Endometrium (tissue), 2 donors: Measurements from ENCODE around the gene ATAD1.
A peak's percentile ranks its signal among the peaks of the same experiment; 100 is the strongest.
"Not testable (repeated sequence)": the region's sequence is repeated elsewhere in the genome, so short reads cannot be mapped to it uniquely, and the experiment has no call there.

Experiments used
- FAIRE-seq: peaks from 2 replicates; lab custom pipeline; 2012; peaks lifted over from hg19 to GRCh38; lab: Jason Lieb, UNC
- donor health status: control.
- donor health status: control.

Gene ATAD1, protein sequence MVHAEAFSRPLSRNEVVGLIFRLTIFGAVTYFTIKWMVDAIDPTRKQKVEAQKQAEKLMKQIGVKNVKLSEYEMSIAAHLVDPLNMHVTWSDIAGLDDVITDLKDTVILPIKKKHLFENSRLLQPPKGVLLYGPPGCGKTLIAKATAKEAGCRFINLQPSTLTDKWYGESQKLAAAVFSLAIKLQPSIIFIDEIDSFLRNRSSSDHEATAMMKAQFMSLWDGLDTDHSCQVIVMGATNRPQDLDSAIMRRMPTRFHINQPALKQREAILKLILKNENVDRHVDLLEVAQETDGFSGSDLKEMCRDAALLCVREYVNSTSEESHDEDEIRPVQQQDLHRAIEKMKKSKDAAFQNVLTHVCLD

DNA sequence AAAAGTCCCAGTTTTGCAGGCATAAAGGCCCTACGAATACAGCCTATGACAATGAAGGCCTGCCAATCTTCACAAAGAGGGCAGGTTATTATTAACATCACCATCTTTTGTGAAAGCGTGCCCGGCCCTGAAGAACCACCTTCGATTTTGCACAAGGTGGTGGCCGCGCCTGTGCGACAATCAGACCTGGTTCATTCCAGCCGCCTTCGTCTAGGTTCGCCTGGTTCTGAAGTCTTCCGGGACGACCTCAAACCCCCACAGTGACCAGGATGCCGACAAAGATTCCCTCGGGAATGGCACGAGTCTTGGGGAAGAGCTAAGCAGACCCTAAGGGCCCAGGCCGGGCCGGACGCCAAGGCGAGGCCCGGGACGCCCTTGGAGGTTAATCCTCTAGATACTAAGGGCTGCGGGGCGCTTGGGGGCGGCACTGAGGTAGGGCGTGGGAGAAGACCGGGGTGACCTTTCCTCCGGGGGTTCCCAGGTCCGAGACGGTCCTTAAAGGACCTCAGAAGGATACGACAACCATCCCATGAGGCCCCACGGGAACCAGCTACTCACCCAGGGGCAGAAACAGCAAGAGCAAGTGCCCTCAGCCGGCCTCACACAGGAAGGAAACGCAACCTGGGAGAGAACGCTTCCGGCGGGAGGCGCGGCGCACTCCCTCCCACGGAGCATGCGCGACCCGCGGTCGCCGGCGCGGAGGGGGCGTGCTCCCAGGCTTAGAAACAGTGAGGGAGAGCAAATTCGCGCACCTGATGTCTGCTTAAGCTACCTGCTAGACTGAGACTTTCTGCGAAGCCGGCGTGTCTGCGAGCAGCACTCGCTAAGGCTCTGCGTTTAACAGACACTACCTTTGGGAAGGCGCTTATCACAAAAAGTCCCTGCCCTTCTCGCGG lies at the start of gene ATAD1:
Gene ATAD1 (minus strand): TSS at position 618 of the 896 bp plus-strand sequence. CDS start 3,627 bp downstream, outside the sequence.
- no peak for FAIRE-seq

DNA sequence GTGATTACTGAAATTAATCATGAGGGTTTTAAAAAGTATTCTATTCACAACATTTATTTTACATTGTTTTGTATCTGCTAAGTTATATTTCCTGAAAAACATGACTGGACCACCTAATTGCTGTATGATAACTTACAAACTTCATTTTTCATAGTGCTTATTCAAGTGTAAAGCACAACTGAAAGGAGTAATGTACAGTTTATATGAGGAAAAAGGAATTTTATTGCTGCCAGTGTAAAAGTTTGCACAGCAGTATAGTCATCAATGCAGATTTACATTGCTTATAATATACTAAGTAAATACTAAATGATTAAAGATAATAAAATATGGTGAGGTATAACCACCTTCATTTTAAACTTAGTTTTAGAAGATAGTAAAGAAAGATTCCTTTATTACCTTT lies 49.4 kb upstream of the ATAD1 start:
- no peak for FAIRE-seq

DNA sequence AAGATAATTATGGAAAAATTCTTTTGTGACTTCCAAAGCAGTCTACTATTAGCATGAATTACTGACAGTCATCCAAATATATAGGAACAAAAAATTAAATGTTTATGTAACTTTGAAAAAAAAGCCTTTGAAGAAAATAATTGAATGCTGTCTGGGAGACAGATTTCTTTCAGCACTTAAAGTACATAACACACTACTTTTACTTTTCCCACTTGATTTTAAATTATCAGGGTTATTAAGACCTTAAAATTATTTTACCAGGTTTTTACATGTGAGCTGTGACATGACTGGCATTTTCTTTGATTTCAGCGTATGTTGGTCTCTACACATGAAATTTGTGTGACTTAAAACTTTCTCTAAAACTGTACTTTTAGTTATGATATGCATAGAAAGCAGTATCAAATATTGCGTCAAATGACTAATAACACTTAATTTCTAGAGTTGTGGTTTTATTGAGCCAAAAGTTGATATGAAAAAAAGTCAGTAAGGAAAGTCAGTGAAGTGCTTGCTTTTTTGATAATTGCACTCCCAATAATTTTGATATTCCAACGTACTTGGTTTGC lies 48.5 kb upstream of the ATAD1 start:
- peak; percentile 37 for FAIRE-seq

DNA sequence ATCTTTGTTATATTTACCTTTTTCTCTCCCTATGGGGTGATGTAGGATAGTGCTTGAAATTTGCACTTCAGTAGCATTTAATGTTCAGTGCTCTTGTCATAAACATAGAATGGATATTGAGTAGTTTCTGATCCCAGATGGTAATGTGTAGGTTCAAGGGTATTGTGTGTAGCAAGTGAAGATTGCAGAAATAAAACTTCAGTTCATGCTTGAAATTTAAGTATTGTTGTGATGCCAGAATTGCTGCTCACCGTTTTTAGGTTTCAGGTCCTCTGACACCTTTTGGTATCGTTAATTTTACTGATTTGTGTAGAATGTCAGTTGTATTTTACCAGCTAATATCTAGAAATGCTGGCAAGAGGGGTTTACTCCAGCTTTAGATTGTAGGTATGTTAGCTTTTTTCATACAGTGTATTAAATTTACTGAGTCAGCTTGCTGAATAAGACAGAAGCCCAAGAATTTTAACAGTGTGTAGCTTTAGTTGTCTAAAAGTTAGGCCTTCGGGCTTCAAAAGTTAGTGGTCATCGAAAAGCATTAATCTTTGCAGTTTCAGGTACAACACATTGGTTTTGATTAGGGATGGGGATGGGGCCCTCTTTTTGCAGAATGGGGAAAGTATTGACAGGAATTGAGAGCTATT lies 47.3 kb upstream of the ATAD1 start:
- no peak for FAIRE-seq

DNA sequence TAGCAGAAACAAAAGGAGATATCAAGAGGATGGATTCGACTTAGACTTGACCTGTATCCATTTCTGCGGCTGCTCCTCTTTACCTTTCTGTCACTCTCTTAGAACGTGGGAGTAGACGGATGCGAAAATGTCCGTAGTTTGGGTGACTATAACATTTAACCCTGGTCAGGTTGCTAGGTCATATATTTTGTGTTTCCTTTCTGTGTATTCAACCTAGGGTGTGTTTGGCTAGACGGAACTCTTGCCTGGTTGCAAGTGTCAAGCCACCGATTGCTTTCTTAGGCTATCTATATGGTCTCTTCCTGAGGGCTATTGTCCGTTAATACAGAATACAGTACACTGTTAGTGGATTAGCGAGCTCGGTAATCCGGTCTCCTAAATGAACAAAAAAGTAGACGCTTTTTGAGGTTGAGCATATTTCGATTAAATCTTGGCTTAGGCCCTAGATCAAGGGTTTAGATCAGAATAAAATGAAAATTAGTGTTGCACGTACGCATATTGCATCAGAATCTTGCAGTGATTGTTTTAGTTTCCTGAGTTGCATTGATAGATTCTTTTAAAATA lies 46.6 kb upstream of the ATAD1 start:
- FAIRE-seq: no peak

DNA sequence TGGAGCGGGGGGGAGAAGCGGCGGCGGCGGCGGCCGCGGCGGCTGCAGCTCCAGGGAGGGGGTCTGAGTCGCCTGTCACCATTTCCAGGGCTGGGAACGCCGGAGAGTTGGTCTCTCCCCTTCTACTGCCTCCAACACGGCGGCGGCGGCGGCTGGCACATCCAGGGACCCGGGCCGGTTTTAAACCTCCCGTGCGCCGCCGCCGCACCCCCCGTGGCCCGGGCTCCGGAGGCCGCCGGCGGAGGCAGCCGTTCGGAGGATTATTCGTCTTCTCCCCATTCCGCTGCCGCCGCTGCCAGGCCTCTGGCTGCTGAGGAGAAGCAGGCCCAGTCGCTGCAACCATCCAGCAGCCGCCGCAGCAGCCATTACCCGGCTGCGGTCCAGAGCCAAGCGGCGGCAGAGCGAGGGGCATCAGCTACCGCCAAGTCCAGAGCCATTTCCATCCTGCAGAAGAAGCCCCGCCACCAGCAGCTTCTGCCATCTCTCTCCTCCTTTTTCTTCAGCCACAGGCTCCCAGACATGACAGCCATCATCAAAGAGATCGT lies 46.0 kb upstream of the ATAD1 start:
- FAIRE-seq: not testable (repeated sequence)

DNA sequence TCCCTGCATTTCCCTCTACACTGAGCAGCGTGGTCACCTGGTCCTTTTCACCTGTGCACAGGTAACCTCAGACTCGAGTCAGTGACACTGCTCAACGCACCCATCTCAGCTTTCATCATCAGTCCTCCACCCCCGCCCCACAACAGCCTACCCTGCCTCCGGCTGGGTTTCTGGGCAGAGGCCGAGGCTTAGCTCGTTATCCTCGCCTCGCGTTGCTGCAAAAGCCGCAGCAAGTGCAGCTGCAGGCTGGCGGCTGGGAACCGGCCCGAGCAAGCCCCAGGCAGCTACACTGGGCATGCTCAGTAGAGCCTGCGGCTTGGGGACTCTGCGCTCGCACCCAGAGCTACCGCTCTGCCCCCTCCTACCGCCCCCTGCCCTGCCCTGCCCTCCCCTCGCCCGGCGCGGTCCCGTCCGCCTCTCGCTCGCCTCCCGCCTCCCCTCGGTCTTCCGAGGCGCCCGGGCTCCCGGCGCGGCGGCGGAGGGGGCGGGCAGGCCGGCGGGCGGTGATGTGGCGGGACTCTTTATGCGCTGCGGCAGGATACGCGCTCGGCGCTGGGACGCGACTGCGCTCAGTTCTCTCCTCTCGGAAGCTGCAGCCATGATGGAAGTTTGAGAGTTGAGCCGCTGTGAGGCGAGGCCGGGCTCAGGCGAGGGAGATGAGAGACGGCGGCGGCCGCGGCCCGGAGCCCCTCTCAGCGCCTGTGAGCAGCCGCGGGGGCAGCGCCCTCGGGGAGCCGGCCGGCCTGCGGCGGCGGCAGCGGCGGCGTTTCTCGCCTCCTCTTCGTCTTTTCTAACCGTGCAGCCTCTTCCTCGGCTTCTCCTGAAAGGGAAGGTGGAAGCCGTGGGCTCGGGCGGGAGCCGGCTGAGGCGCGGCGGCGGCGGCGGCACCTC lies 45.3 kb upstream of the ATAD1 start, which contains the start of the genes KLLN and PTEN:
Gene KLLN (minus strand): TSS at position 481 of the 891 bp plus-strand sequence. CDS start 1,046 bp downstream, outside the sequence.
Gene PTEN (plus strand): TSS at position 573 of the 891 bp plus-strand sequence. CDS start 845 bp downstream, outside the sequence.
- FAIRE-seq: no peak

DNA sequence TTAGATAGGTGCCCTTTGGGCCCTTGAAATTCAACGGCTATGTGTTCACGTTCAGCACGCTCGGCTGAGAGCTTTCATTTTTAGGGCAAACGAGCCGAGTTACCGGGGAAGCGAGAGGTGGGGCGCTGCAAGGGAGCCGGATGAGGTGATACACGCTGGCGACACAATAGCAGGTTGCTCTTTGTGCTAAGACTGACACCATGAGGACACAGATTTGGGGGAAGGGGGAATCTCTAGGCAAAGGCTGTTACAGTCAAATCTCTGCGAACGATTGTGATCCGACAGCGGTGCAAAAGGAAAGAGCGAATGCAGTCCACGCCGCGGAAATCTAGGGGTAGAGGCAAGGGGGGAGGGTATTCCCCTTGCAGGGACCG lies 44.6 kb upstream of the ATAD1 start:
- no peak for FAIRE-seq

DNA sequence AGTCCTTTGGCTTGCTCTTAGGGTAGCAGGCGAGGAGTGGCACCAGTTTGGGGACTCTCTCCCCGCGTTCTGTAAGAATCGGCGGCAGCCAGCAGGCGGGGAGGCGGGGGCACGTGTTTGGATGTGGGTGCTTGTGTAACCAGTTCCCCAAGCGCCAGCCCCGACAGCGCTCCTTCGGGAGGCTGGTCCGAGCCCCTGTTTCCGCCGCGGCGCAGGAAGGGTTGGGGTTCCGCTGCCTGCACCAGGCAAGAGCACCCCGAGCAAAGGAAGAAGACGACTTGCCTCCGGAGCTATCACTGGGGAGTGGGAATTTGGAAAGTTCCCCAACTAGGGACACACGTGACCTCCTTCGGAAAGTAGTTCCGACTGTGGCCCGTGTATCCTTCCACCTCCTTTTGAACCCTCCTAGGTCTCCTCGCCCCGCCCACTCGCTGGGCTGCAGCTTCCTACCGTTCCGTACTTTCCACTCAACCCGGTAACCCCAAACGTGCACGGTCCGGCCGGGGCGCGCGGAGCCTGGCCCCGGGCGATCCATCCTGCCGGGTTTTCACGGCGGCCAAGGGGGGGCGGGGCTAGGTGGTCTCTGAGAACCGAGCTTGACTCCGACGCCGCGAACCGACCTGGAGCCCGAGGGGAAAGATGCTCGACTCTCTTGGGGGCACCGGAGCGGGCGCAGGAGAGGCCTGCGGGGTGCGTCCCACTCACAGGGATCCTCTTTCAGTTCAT lies 44.1 kb upstream of the ATAD1 start:
- FAIRE-seq: peak; percentile 79

DNA sequence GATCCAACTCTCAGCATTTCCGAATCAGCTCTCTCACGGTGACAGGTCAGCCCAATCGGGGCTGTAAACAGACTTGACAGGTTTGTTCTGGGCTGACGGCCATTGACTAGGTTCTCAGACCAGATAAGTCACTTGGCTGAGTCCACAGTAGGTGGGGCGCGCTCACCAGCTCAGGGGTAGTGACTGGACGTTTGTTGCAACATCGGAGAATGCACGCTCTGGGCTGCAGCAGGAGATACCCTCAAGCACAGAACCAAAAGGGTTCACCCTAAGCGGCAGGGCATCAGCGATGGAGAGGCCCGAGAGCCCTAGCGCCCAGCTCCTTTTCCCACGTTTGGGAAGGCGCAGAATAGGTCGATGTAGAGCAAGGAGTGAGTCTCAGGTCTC lies 43.5 kb upstream of the ATAD1 start:
- no peak for FAIRE-seq

DNA sequence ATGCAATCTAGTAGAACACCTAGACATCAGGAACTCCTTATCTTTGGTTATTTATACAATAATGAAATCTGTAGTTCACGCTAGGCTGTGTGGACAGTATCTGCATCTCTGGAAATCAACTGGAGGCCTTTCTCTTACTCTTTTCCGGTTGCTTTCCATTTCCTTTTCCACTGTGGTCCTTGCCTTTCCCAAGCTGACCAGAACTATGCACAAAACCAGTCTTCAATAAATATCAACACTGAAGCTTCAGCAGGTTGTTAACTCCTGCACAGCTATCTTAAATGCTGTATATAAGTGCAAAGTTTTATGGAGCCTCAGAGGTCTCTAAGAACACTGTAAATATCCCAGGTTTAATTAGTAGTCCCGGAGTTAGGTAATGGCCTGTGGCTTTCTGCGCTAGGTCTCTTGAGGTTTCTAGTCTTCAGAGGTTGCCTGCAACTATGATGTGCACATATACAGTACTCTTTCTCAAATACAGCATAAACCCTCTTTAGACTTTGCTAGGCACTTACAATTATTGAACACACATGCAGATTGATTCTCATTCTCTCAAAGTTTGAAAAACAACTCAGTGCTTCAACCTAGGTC lies 42.9 kb upstream of the ATAD1 start:
- FAIRE-seq: no peak

DNA sequence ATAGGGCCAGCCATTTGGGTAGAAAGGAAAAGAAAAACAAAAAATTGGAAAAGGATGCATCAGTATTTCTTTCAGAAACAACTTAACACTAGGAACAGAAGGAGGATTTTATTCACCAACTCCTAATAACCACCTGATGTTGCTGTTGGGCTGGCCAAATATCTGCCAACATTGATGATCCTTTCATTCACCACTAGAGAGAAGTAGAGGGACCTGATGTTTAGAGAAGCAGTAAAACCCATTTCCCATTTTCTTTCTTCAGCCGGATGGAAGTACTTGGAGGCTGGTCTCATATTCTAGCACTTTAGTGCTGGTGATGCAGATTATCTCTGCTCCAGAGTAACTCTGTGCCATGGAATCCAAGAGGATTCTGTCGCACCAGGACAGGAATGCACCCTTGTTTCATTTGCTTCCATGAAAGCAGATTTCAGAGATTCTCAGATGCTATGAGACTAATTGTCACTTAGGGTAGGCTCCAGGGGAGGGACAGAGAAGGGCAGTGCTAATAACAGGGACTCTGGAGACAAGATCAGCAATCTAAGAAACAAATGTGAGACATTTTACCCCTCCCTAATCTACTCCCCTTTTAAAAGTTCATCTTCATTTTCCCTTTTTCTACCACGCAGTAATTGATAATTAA lies 42.2 kb upstream of the ATAD1 start:
- no peak for FAIRE-seq

DNA sequence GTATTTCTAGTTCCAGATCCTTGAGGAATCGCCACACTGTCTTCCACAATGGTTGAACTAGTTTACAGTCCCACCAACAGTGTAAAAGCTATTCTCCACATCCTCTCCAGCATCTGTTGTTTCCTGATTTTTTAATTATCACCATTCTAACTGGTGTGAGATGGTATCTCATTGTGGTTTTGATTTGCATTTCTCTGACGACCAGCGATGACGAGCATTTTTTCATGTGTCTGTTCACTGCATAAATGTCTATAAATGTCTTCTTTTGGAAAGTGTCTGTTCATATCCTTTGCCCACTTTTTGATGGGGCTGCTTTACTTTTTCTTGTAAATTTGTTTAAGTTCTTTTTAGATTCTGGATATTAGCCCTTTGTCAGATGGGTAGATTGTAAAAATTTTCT lies 37.6 kb upstream of the ATAD1 start:
- not testable (repeated sequence) for FAIRE-seq

DNA sequence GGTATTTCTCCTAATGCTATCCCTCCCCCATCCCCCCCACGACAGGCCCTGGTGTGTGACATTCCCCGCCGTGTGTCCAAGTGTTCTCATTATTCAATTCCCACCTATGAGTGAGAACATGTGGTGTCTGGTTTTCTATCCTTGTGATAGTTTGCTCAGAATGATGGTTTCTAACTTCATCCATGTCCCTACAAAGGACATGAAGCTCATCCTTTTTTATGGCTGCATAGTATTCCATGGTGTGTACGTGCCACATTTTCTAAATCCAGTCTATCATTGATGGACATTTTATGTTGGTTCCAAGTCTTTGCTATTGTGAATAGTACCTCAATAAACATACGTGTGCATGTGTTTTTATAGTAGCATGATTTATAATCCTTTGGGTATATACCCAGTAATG lies 37.2 kb upstream of the ATAD1 start:
- not testable (repeated sequence) for FAIRE-seq

DNA sequence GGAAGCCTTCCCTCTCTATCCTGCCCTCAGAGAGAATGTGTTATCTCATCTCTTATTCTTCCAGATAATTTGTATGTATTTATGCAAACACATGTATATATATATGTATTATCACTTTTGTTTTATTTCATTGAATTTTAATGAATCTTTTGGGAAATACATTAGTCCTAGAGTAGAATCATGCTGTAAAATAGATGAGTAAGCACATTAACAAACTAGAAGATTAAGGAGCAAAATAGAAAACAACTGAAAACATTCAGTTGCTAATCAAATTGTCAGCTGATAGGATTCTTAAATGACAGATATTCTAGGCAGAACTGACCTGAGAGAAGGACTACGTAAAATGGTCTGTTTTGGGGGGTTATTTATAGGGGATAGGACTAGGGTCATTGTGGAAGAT lies 34.1 kb upstream of the ATAD1 start:
- no peak for FAIRE-seq

DNA sequence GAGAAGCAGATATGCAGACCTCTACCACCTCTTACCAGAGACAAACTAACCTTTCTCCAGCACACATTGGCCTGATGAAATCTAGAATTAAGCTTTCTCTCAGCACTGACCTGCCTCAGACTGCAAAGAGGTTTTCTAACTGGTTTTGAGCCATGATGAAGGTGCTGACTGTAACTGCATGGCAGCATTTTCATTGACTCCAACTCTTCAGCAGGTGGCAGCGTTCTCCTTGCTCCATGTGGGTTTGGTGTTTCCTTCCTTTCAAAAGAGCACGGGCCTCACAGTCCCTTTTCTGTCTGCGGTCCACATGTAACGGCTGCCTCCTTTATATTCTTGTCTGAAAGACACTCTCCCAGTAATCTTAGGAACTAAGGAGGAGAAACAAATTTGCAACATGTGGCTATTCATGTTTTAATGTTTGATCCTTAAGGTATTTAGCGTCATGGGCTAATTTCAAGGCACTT lies 32.7 kb upstream of the ATAD1 start:
- no peak for FAIRE-seq

DNA sequence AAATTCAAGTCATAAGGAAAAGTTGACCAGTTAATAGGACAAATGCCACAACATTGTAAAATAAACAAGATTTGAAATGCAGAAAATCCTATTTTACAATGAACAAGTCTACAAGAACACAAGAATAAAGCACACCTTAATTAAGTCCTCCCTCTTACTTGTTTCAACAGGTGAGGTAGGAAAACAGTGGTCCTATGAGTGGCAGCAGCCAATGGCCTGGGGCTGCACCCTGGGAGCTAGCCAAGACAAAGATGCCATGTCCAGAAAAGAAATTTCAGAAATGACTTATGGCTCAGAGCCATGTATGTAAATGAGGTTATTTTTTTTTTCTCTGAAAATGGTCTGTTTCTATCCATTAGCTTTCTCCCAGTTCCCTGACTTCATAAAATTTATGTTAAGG lies 31.0 kb upstream of the ATAD1 start:
- no peak for FAIRE-seq

DNA sequence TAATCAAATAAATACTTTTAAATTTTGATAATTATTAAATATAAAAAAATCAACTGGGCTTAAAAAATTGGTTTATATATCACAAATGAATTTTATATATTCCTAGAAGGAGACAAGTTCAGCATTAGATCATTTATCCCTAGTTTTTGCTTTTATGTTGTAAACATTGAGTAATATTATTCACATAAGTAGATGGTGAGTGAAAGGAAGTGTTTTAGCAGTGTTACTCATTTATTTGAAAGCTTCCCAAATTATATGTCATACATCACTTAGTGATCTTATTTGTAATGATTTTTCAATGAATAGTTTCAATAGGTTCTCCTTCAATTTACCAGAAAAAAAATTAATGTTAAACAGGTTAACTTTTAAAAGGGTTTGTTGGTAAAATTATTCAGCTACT lies 29.5 kb upstream of the ATAD1 start:
- FAIRE-seq: no peak

DNA sequence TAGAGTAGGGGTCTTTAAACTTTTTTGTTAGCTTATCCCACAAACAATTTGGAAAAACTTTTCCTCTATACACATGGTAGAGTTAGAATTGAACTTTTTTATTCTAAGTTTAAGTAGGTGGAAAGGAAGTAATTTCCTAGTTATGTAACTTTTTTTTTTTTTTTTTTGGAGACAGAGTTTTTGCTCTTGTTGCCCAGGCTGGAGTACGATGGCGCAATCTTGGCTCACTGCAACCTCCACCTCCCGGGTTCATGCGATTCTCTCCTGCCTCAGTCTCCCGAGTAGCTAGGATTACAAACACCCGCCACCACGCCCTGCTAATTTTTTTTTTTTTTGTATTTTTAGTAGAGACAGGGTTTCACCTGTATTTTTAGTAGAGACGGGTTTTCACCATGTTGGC lies 28.7 kb upstream of the ATAD1 start:
- FAIRE-seq: not testable (repeated sequence)
